Measurements from ENCODE around the gene RELB.

DNA sequence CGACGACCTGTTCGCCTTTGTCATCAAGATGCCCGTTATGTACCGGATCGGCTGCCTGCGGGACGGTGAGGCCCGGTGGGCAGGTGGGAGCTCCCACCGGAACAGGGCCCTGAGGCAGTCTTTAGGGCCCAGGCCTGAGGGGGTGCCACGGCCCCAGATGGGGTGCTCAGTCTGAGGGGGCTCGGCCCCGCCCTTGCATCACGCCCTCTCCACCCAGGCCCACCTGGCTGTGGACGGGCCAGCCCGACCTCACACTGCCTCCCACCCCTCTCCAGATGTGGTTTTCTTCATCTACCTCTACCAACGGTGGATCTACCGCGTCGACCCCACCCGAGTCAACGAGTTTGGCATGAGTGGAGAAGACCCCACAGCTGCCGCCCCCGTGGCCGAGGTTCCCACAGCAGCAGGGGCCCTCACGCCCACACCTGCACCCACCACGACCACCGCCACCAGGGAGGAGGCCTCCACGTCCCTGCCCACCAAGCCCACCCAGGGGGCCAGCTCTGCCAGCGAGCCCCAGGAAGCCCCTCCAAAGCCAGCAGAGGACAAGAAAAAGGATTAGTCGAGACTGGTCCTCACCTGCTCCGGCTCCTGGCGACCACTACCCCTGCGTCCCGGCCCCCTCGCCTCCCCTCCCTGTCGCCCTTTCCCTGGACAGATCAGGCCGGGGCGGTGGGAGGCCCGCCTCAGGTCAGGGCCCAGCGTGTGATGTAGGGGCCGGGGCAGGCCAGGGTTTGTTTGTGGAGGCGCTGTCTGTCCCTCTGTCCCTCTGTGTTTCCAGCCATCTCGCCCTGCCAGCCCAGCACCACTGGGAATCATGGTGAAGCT, 8.7 kb upstream of the RELB start:
- TF ChIP-seq, protein P1, sequence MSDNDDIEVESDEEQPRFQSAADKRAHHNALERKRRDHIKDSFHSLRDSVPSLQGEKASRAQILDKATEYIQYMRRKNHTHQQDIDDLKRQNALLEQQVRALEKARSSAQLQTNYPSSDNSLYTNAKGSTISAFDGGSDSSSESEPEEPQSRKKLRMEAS (IDR thresholded peaks at IDR 0.05) = no peak
- TF ChIP-seq, protein P2, sequence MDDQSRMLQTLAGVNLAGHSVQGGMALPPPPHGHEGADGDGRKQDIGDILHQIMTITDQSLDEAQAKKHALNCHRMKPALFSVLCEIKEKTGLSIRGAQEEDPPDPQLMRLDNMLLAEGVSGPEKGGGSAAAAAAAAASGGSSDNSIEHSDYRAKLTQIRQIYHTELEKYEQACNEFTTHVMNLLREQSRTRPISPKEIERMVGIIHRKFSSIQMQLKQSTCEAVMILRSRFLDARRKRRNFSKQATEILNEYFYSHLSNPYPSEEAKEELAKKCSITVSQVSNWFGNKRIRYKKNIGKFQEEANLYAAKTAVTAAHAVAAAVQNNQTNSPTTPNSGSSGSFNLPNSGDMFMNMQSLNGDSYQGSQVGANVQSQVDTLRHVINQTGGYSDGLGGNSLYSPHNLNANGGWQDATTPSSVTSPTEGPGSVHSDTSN (IDR thresholded peaks at IDR 0.05) = no peak
- TF ChIP-seq, protein P3, sequence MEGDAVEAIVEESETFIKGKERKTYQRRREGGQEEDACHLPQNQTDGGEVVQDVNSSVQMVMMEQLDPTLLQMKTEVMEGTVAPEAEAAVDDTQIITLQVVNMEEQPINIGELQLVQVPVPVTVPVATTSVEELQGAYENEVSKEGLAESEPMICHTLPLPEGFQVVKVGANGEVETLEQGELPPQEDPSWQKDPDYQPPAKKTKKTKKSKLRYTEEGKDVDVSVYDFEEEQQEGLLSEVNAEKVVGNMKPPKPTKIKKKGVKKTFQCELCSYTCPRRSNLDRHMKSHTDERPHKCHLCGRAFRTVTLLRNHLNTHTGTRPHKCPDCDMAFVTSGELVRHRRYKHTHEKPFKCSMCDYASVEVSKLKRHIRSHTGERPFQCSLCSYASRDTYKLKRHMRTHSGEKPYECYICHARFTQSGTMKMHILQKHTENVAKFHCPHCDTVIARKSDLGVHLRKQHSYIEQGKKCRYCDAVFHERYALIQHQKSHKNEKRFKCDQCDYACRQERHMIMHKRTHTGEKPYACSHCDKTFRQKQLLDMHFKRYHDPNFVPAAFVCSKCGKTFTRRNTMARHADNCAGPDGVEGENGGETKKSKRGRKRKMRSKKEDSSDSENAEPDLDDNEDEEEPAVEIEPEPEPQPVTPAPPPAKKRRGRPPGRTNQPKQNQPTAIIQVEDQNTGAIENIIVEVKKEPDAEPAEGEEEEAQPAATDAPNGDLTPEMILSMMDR (IDR thresholded peaks at IDR 0.05) = no peak
- TF ChIP-seq CHD2 (IDR thresholded peaks at IDR 0.05; ENCODE audit: low read length, partially characterized antibody) (no peak), POLR2A (IDR thresholded peaks at IDR 0.05; ENCODE audit: low read length) (no peak), MAZ (IDR thresholded peaks at IDR 0.05; ENCODE audit: borderline replicate concordance, low read depth, low read length) (no peak), CBX2 (IDR thresholded peaks at IDR 0.05; ENCODE audit: borderline replicate concordance, low read depth) (no peak), RFX5 (IDR thresholded peaks at IDR 0.05) (no peak), RCOR1 (IDR thresholded peaks at IDR 0.05; ENCODE audit: low read depth, low read length) (no peak)
- TF ChIP-seq, protein P4, sequence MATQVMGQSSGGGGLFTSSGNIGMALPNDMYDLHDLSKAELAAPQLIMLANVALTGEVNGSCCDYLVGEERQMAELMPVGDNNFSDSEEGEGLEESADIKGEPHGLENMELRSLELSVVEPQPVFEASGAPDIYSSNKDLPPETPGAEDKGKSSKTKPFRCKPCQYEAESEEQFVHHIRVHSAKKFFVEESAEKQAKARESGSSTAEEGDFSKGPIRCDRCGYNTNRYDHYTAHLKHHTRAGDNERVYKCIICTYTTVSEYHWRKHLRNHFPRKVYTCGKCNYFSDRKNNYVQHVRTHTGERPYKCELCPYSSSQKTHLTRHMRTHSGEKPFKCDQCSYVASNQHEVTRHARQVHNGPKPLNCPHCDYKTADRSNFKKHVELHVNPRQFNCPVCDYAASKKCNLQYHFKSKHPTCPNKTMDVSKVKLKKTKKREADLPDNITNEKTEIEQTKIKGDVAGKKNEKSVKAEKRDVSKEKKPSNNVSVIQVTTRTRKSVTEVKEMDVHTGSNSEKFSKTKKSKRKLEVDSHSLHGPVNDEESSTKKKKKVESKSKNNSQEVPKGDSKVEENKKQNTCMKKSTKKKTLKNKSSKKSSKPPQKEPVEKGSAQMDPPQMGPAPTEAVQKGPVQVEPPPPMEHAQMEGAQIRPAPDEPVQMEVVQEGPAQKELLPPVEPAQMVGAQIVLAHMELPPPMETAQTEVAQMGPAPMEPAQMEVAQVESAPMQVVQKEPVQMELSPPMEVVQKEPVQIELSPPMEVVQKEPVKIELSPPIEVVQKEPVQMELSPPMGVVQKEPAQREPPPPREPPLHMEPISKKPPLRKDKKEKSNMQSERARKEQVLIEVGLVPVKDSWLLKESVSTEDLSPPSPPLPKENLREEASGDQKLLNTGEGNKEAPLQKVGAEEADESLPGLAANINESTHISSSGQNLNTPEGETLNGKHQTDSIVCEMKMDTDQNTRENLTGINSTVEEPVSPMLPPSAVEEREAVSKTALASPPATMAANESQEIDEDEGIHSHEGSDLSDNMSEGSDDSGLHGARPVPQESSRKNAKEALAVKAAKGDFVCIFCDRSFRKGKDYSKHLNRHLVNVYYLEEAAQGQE (IDR thresholded peaks at IDR 0.05) = no peak
- TF ChIP-seq, protein P5, sequence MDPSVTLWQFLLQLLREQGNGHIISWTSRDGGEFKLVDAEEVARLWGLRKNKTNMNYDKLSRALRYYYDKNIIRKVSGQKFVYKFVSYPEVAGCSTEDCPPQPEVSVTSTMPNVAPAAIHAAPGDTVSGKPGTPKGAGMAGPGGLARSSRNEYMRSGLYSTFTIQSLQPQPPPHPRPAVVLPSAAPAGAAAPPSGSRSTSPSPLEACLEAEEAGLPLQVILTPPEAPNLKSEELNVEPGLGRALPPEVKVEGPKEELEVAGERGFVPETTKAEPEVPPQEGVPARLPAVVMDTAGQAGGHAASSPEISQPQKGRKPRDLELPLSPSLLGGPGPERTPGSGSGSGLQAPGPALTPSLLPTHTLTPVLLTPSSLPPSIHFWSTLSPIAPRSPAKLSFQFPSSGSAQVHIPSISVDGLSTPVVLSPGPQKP (IDR thresholded peaks at IDR 0.05; ENCODE audit: low read depth, low read length) = no peak

All from A549 (cell line).